Calu3 (cell line): ENCODE results near the gene EIF2AK2. TPM values are rescaled to one million over a fixed set of nuclear protein-coding genes. Genes with fewer than 3 reads are reported as not detected.
"Not testable (repeated sequence)": the region's sequence is repeated elsewhere in the genome, so short reads cannot be mapped to it uniquely, and the experiment has no call there.

ENCODE experiments used
- Bru-seq: library from RNA; stranded (reverse); fragments of 400-500 nt; gene quantifications from one replicate; lab custom pipeline; 2021; lab: Mats Ljungman, UMichigan
- BruChase-seq, 2 experiments: library from RNA; stranded (reverse); fragments of 400-500 nt; gene quantifications; one replicate each; lab custom pipeline; 2021; lab: Mats Ljungman, UMichigan
- BruUV-seq: library from RNA; stranded (reverse); fragments of 400-500 nt; replicated peaks from 2 replicates; lab custom pipeline; 2021; lab: Mats Ljungman, UMichigan
- CTCF ChIA-PET: fragments of 300-600 bp; sonication (Branson Sonifier 250); formaldehyde crosslinking; loops from one replicate; lab custom pipeline; 2022; ENCODE audit warnings: antibody characterized with exemption; lab: Charles Lee
- DNase-seq: peaks from one replicate; pipeline ENCODE4 v3.0.0; 2022
- H3K27ac Mint-ChIP-seq: one replicate; pipeline ENCODE4 v1.8.0; 2022; ENCODE audit warnings: mixed read lengths; ENCODE audit not compliant: unreplicated experiment
- H3K27me3 Mint-ChIP-seq: one replicate; pipeline ENCODE4 v1.8.0; 2022; ENCODE audit warnings: mixed read lengths; ENCODE audit not compliant: unreplicated experiment
- H3K36me3 Mint-ChIP-seq: one replicate; pipeline ENCODE4 v1.8.0; 2022; ENCODE audit warnings: mild to moderate bottlenecking, moderate library complexity, mixed read lengths; ENCODE audit not compliant: insufficient read depth, unreplicated experiment
- H3K4me1 Mint-ChIP-seq: one replicate; pipeline ENCODE4 v1.8.0; 2022; ENCODE audit warnings: mild to moderate bottlenecking, low read depth, mixed read lengths; ENCODE audit not compliant: unreplicated experiment
- H3K4me3 Mint-ChIP-seq: one replicate; pipeline ENCODE4 v1.8.0; 2022; ENCODE audit warnings: mild to moderate bottlenecking, low read depth, moderate library complexity, mixed read lengths; ENCODE audit not compliant: unreplicated experiment
- H3K9me3 Mint-ChIP-seq: one replicate; pipeline ENCODE4 v1.8.0; 2022; ENCODE audit warnings: low read depth, mixed read lengths; ENCODE audit not compliant: unreplicated experiment
- intact Hi-C: fragments of 100-400 bp; cut with micrococcal nuclease; formaldehyde crosslinking; loops from one replicate; pipeline ENCODE4 v1.10.0; 2022; ENCODE audit not compliant: unreplicated experiment
- long read RNA-seq: library from polyadenylated mRNA; stranded (forward); transcript quantifications from one replicate; pipeline ENCODE4 v2.0.0, GENCODE V29; 2022
- total RNA-seq: library from RNA; stranded (reverse); gene quantifications from 2 replicates; pipeline ENCODE4 v1.2.3, GENCODE V29; 2022
- TF ChIP-seq, protein P1 (sequence below): fragments of 200-600 bp; IDR thresholded peaks from one replicate; pipeline ENCODE4 v1.8.0; 2022; ENCODE audit warnings: antibody characterized with exemption; ENCODE audit not compliant: unreplicated experiment

Gene EIF2AK2
- total RNA-seq (91.2 and 121 TPM in 2 replicates), Bru-seq, nascent RNA (percentile 96 among the genes with signal in this experiment), BruChase-seq, experiment 1, labeled RNA remaining after a 6-hour chase (percentile 98 among the genes with signal in this experiment), BruChase-seq, experiment 2, labeled RNA remaining after a 2-hour chase (percentile 97 among the genes with signal in this experiment)
- long read RNA-seq, full-length matches to known transcripts: 7 of 61 reads
- long read RNA-seq, partial matches to known transcripts: 26 of 61 reads
- long read RNA-seq, other reads (novel, unspliced or antisense): 28 of 61 reads

GRCh38 chr2:37156857-37157714 is at the start of gene EIF2AK2:
TSS of gene EIF2AK2 (minus strand) at chr2:37156980. CDS start at chr2:37147806, 9,174 bp downstream.
- Mint-ChIP-seq H3K4me3 (peak within 1 kb of the TSS; percentile 86), H3K27ac (peak within 1 kb of the TSS; percentile 85), H3K4me1 (peaks cover 27% of the 10 kb centered on the region), H3K36me3 (peaks cover 25% of the 10 kb centered on the region), H3K27me3 (no peaks in the 10 kb centered on the region), H3K9me3 (no peaks in the 10 kb centered on the region)
- BruUV-seq: no TSS peak
- CTCF ChIA-PET: no interaction called here
- TF ChIP-seq, protein P1, sequence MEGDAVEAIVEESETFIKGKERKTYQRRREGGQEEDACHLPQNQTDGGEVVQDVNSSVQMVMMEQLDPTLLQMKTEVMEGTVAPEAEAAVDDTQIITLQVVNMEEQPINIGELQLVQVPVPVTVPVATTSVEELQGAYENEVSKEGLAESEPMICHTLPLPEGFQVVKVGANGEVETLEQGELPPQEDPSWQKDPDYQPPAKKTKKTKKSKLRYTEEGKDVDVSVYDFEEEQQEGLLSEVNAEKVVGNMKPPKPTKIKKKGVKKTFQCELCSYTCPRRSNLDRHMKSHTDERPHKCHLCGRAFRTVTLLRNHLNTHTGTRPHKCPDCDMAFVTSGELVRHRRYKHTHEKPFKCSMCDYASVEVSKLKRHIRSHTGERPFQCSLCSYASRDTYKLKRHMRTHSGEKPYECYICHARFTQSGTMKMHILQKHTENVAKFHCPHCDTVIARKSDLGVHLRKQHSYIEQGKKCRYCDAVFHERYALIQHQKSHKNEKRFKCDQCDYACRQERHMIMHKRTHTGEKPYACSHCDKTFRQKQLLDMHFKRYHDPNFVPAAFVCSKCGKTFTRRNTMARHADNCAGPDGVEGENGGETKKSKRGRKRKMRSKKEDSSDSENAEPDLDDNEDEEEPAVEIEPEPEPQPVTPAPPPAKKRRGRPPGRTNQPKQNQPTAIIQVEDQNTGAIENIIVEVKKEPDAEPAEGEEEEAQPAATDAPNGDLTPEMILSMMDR: no peak
- peak; percentile 89 for DNase-seq
- intact Hi-C loops: no loop called here

GRCh38 chr2:37205689-37206341 is 49.0 kb upstream of the EIF2AK2 start:
- H3K9me3 Mint-ChIP-seq: peaks cover 10% of the 10 kb centered on the region
- no peaks in the 10 kb centered on the region for H3K27me3 Mint-ChIP-seq
- BruUV-seq: no TSS peak
- TF ChIP-seq, protein P1: no peak
- intact Hi-C loops: no loop called here
- no peaks in the 10 kb centered on the region for H3K4me1 Mint-ChIP-seq
- no peak overlapping the region for H3K4me3 Mint-ChIP-seq
- no peak for DNase-seq
- CTCF ChIA-PET: no interaction called here
- H3K36me3 Mint-ChIP-seq: peaks cover 74% of the 10 kb centered on the region
- H3K27ac Mint-ChIP-seq: no peak overlapping the region

DNA sequence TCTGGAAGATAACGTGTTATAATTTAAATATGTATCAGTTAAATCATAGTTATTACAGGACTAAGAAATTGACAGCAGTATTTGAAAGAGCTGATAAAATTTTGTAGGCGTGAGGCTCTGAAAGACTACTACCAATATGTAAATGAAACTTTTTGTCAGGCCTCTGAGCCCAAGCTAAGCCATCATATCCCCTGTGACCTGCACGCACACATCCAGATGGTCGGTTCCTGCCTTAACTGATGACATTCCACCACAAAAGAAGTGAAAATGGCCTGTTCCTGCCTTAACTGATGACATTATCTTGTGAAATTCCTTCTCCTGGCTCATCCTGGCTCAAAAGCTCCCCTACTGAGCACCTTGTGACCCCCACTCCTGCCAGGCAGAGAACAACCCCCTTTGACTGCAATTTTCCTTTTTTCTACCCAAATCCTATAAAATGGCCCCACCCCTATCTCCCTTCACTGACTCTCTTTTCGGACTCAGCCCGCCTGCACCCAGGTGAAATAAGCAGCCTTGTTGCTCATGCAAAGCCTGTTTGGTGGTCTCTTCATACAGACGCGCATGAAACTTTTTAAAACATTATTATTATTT is 48.4 kb upstream of the EIF2AK2 start:
- H3K4me1 Mint-ChIP-seq, H3K27ac Mint-ChIP-seq, H3K27me3 Mint-ChIP-seq, CTCF ChIA-PET, DNase-seq, BruUV-seq, H3K4me3 Mint-ChIP-seq, intact Hi-C loops: not testable (repeated sequence)
- Mint-ChIP-seq H3K36me3 (peaks cover 74% of the 10 kb centered on the region), H3K9me3 (peaks cover 10% of the 10 kb centered on the region)

GRCh38 chr2:37203708-37204107 is 46.9 kb upstream of the EIF2AK2 start:
- CTCF ChIA-PET: no interaction called here
- peaks cover 10% of the 10 kb centered on the region for H3K9me3 Mint-ChIP-seq
- no TSS peak for BruUV-seq
- peaks cover 68% of the 10 kb centered on the region for H3K36me3 Mint-ChIP-seq
- DNase-seq: no peak
- H3K4me3 Mint-ChIP-seq: no peak overlapping the region
- no peaks in the 10 kb centered on the region for H3K27me3 Mint-ChIP-seq
- H3K4me1 Mint-ChIP-seq: no peaks in the 10 kb centered on the region
- intact Hi-C loops: no loop called here
- no peak overlapping the region for H3K27ac Mint-ChIP-seq
- TF ChIP-seq, protein P1: no peak
